ENCODE results near the gene YAE1. TPM values are rescaled to one million over a fixed set of nuclear protein-coding genes. Genes with fewer than 3 reads are reported as not detected.

The YAE1 gene
- total and polyA plus RNA-seq, 2 of the 13 experiments (the other 11 are each of a cell fraction or from before 2014, with no cell fraction given): 18.7 to 28.3 TPM

- TF ChIP-seq MTF2 (CRISPR knock-in tag; IDR thresholded peaks at IDR 0.05; ENCODE audit: borderline replicate concordance) (no peak), MTA3 (CRISPR knock-in tag; IDR thresholded peaks at IDR 0.05) (no peak), FOSL1 (CRISPR knock-in tag; IDR thresholded peaks at IDR 0.05; ENCODE audit: borderline replicate concordance) (no peak), PBX2 (CRISPR knock-in tag; IDR thresholded peaks at IDR 0.05) (no peak), ZBTB14 (CRISPR knock-in tag; IDR thresholded peaks at IDR 0.05) (no peak), ZNF766 (CRISPR knock-in tag; IDR thresholded peaks at IDR 0.05; ENCODE audit: borderline replicate concordance) (peak; percentile 78; the same call in 1 of the 2 replicates), TRIM22 (IDR thresholded peaks at IDR 0.05) (no peak), ZNF577 (CRISPR knock-in tag; IDR thresholded peaks at IDR 0.05; ENCODE audit: borderline replicate concordance, low read depth) (no peak), GABPA (IDR thresholded peaks at IDR 0.05; ENCODE audit: low read depth, low read length) (peak; percentile 94), GABPA (CRISPR knock-in tag; IDR thresholded peaks at IDR 0.05; ENCODE audit: low read depth) (peak; percentile 96), ZNF451 (CRISPR knock-in tag; IDR thresholded peaks at IDR 0.05) (no peak), ZBTB33 (CRISPR knock-in tag; IDR thresholded peaks at IDR 0.05) (no peak), CENPT (CRISPR knock-in tag; IDR thresholded peaks at IDR 0.05; ENCODE audit: low read depth) (no peak), ELK4 (CRISPR knock-in tag; IDR thresholded peaks at IDR 0.05; ENCODE audit: borderline replicate concordance) (no peak; the same call in 1 of the 2 replicates), DMAP1 (CRISPR knock-in tag; IDR thresholded peaks at IDR 0.05) (peak; percentile 90; the same call in 1 of the 2 replicates), KAT2B (IDR thresholded peaks at IDR 0.05; ENCODE audit: borderline replicate concordance, low read depth, low read length) (no peak)
Observed at GRCh38 chr7:39566023-39566921, at the start of gene YAE1 (continued).

Data from HepG2 (cell line).